Neural cell (in vitro differentiated cells): ENCODE data around the gene CENPX.

Source experiments
- CTCF ChIP-seq: fragments of 450-650 bp; IDR thresholded peaks from 2 replicates; pipeline ENCODE4 v1.5.1; 2014; ENCODE audit warnings: antibody characterized with exemption, mild to moderate bottlenecking, moderate library complexity; ENCODE audit not compliant: poor library complexity, severe bottlenecking
- EZH2 ChIP-seq: fragments of 200-600, 300-800 bp; shearing (Covaris generic), sonication (generic); IDR thresholded peaks from 2 replicates; pipeline ENCODE4 v1.6.1; 2014; ENCODE audit warnings: antibody characterized with exemption, low read length, borderline replicate concordance, mild to moderate bottlenecking; ENCODE audit not compliant: insufficient read depth, poor library complexity, severe bottlenecking
- REST ChIP-seq: IDR thresholded peaks from 2 replicates; pipeline ENCODE4 v1.6.1; 2012; ENCODE audit warnings: borderline replicate concordance
- SMC3 ChIP-seq: fragments of 450-650 bp; conservative IDR thresholded peaks from 2 replicates; pipeline ENCODE4 v1.6.1; 2014; ENCODE audit warnings: antibody characterized with exemption, mild to moderate bottlenecking, moderate library complexity; ENCODE audit not compliant: poor library complexity
- TAF1 ChIP-seq: IDR thresholded peaks from 2 replicates; pipeline ENCODE4 v1.6.1; 2012; ENCODE audit warnings: low read depth

GRCh38 chr17:82011617-82012187 is 11.0 kb downstream of the CENPX start:
- no peak for TF ChIP-seq CTCF
- no peak for TF ChIP-seq EZH2
- no peak for TF ChIP-seq SMC3
- TF ChIP-seq REST, result no peak
- TF ChIP-seq TAF1, result no peak
